HEK293 (cell line): ENCODE measurements around the gene KIAA1328.
A peak's percentile ranks its signal among the peaks of the same experiment; 100 is the strongest.

Experiments
- CTCF ChIA-PET: fragments of 350-600 bp; formaldehyde crosslinking; extraction: SDS; loops from one replicate; lab custom pipeline; 2021; ENCODE audit warnings: antibody characterized with exemption; lab: Yijun Ruan, JAX
- POLR2A ChIA-PET: fragments of 300-600 bp; formaldehyde crosslinking; extraction: SDS; loops from one replicate; lab custom pipeline; 2020; ENCODE audit warnings: antibody characterized with exemption, inconsistent platforms; lab: Yijun Ruan, JAX
- H3K27ac ChIP-seq: fragments of 200-500 bp; sonication (Bioruptor generic); 2 replicates; pipeline ENCODE4 v1.5.1; 2014; ENCODE audit warnings: low read depth, low read length, control low read depth, inconsistent platforms; ENCODE audit errors: extremely low read depth
- H3K36me3 ChIP-seq, 2 experiments: fragments of 200-500 bp in 1 of 2; sonication (Bioruptor generic) in 1 of 2; 1 replicate in 1 of 2; 2 replicates in 1 of 2; pipeline ENCODE4 v1.5.1; 2014 to 2017; ENCODE audit warnings: inconsistent platforms in 2 of 2, low read length in 2 of 2; ENCODE audit not compliant: control insufficient read depth in 2 of 2, insufficient read depth in 1 of 2
- H3K4me1 ChIP-seq: fragments of 200-500 bp; sonication (Bioruptor generic); 2 replicates; pipeline ENCODE4 v1.5.1; 2014; ENCODE audit warnings: mild to moderate bottlenecking, low read length, inconsistent platforms; ENCODE audit not compliant: control insufficient read depth, insufficient read depth
- H3K4me3 ChIP-seq: 2 replicates; pipeline ENCODE4 v1.5.1; 2011; ENCODE audit warnings: low read depth, mild to moderate bottlenecking, control low read depth, low read length, moderate library complexity
- H3K9me3 ChIP-seq: fragments of 200-500 bp; sonication (Bioruptor generic); 2 replicates; pipeline ENCODE4 v1.5.1; 2014; ENCODE audit warnings: low read depth, low read length, inconsistent platforms; ENCODE audit not compliant: control insufficient read depth, insufficient read depth
- EGR2 ChIP-seq: fragments of 450-650 bp; formaldehyde crosslinking; IDR thresholded peaks from 2 replicates; pipeline ENCODE4 v1.5.1; 2016; ENCODE audit warnings: low read depth, missing biosample characterization, missing genetic modification characterization
- HOXD13 ChIP-seq: sonication (generic); formaldehyde crosslinking; IDR thresholded peaks from 2 replicates; pipeline ENCODE4 v1.8.0; 2022; ENCODE audit warnings: missing genetic modification reagents, borderline replicate concordance
- MEIS1 ChIP-seq: sonication (generic); formaldehyde crosslinking; IDR thresholded peaks from 2 replicates; pipeline ENCODE4 v1.8.1; 2022; ENCODE audit warnings: missing genetic modification reagents, mild to moderate bottlenecking, borderline replicate concordance
- SALL2 ChIP-seq: fragments of 450-650 bp; formaldehyde crosslinking; IDR thresholded peaks from 2 replicates; pipeline ENCODE4 v1.5.0; 2017; ENCODE audit warnings: missing biosample characterization, mild to moderate bottlenecking, missing genetic modification characterization, borderline replicate concordance
- YY1 ChIP-seq: fragments of 450-650 bp; formaldehyde crosslinking; IDR thresholded peaks from 2 replicates; pipeline ENCODE4 v1.5.1; 2018; ENCODE audit warnings: missing biosample characterization, missing genetic modification characterization
- ZBTB49 ChIP-seq: fragments of 450-650 bp; formaldehyde crosslinking; IDR thresholded peaks from 2 replicates; pipeline ENCODE4 v1.5.1; 2016; ENCODE audit warnings: missing biosample characterization, missing genetic modification characterization, low read depth
- ZBTB7A ChIP-seq: fragments of 450-650 bp; formaldehyde crosslinking; IDR thresholded peaks from 2 replicates; pipeline ENCODE4 v1.5.1; 2016; ENCODE audit warnings: low read depth, missing biosample characterization, missing genetic modification characterization
- ZFHX2 ChIP-seq: fragments of 450-650 bp; formaldehyde crosslinking; conservative IDR thresholded peaks from 2 replicates; pipeline ENCODE4 v1.5.1; 2016; ENCODE audit warnings: missing biosample characterization, missing genetic modification characterization
- ZNF114 ChIP-seq: fragments of 450-650 bp; formaldehyde crosslinking; IDR thresholded peaks from 2 replicates; pipeline ENCODE4 v1.5.0; 2017; ENCODE audit warnings: missing biosample characterization, missing genetic modification characterization
- ZNF132 ChIP-seq: fragments of 450-650 bp; formaldehyde crosslinking; IDR thresholded peaks from 2 replicates; pipeline ENCODE4 v1.5.1; 2017; ENCODE audit warnings: missing biosample characterization, missing genetic modification characterization, borderline replicate concordance
- ZNF138 ChIP-seq: fragments of 450-650 bp; formaldehyde crosslinking; IDR thresholded peaks from 2 replicates; pipeline ENCODE4 v1.5.1; 2016; ENCODE audit warnings: missing biosample characterization, missing genetic modification characterization, borderline replicate concordance
- ZNF2 ChIP-seq: fragments of 450-650 bp; formaldehyde crosslinking; IDR thresholded peaks from 2 replicates; pipeline ENCODE4 v1.5.1; 2016; ENCODE audit warnings: missing biosample characterization, missing genetic modification characterization
- ZNF274 ChIP-seq, 2 experiments: fragments of 200-500 bp in 1 of 2; fragments of 450-650 bp in 1 of 2; sonication (Bioruptor generic) in 1 of 2; formaldehyde crosslinking in 1 of 2; IDR thresholded peaks; 2 replicates each; pipeline versions ENCODE4 v1.5.1 to v1.6.1; 2014 to 2016; ENCODE audit warnings: borderline replicate concordance in 1 of 2, inconsistent platforms in 1 of 2, low read length in 1 of 2, missing biosample characterization in 1 of 2, missing genetic modification characterization in 1 of 2
- ZNF280D ChIP-seq: fragments of 450-650 bp; formaldehyde crosslinking; IDR thresholded peaks from 2 replicates; pipeline ENCODE4 v1.5.1; 2016; ENCODE audit warnings: missing biosample characterization, missing genetic modification characterization
- ZNF341 ChIP-seq: fragments of 450-650 bp; formaldehyde crosslinking; IDR thresholded peaks from 2 replicates; pipeline ENCODE4; 2016; ENCODE audit warnings: low read depth, missing biosample characterization, missing genetic modification characterization
- ZNF362 ChIP-seq: fragments of 450-650 bp; formaldehyde crosslinking; IDR thresholded peaks from 2 replicates; pipeline ENCODE4 v1.5.1; 2016; ENCODE audit warnings: missing biosample characterization, missing genetic modification characterization
- ZNF366 ChIP-seq: fragments of 450-650 bp; formaldehyde crosslinking; conservative IDR thresholded peaks from 2 replicates; pipeline ENCODE4 v1.5.1; 2016; ENCODE audit warnings: missing biosample characterization, missing genetic modification characterization
- ZNF391 ChIP-seq: fragments of 450-650 bp; formaldehyde crosslinking; IDR thresholded peaks from 2 replicates; pipeline ENCODE4 v1.5.1; 2016; ENCODE audit warnings: low read depth, missing biosample characterization, missing genetic modification characterization, borderline replicate concordance
- ZNF501 ChIP-seq: fragments of 450-650 bp; formaldehyde crosslinking; IDR thresholded peaks from 2 replicates; pipeline ENCODE4 v1.5.1; 2016; ENCODE audit warnings: missing biosample characterization, missing genetic modification characterization
- ZNF514 ChIP-seq: fragments of 450-650 bp; formaldehyde crosslinking; IDR thresholded peaks from 2 replicates; pipeline ENCODE4 v1.5.1; 2016; ENCODE audit warnings: missing biosample characterization, missing genetic modification characterization
- ZNF548 ChIP-seq: fragments of 450-650 bp; formaldehyde crosslinking; IDR thresholded peaks from 2 replicates; pipeline ENCODE4 v1.5.1; 2016; ENCODE audit warnings: missing biosample characterization, missing genetic modification characterization
- ZNF629 ChIP-seq: fragments of 450-650 bp; formaldehyde crosslinking; IDR thresholded peaks from 2 replicates; pipeline ENCODE4 v1.5.1; 2017; ENCODE audit warnings: missing biosample characterization, missing genetic modification characterization
- ZNF677 ChIP-seq: fragments of 450-650 bp; IDR thresholded peaks from 2 replicates; pipeline ENCODE4 v1.5.0; 2018; ENCODE audit warnings: missing biosample characterization, mild to moderate bottlenecking, missing genetic modification characterization, moderate library complexity
- ZNF704 ChIP-seq: fragments of 450-650 bp; formaldehyde crosslinking; IDR thresholded peaks from 2 replicates; pipeline ENCODE4 v1.5.1; 2016; ENCODE audit warnings: missing biosample characterization, missing genetic modification characterization
- ZNF747 ChIP-seq: fragments of 450-650 bp; formaldehyde crosslinking; IDR thresholded peaks from 2 replicates; pipeline ENCODE4 v1.5.1; 2016; ENCODE audit warnings: missing biosample characterization, missing genetic modification characterization
- ZNF785 ChIP-seq: fragments of 450-650 bp; formaldehyde crosslinking; IDR thresholded peaks from 2 replicates; pipeline ENCODE4 v1.5.1; 2016; ENCODE audit warnings: missing biosample characterization, missing genetic modification characterization

KIAA1328 gene

GRCh38 chr18:37235583-37235982, 406.7 kb downstream of the KIAA1328 start (continued):
- TF ChIP-seq ZBTB49 (tag by site-specific recombination) (no peak), ZNF280D (tag by site-specific recombination) (no peak), ZNF114 (tag by site-specific recombination) (no peak), HOXD13 (CRISPR knock-in tag) (no peak), ZBTB7A (tag by site-specific recombination) (no peak), MEIS1 (CRISPR knock-in tag) (no peak), ZNF747 (tag by site-specific recombination) (no peak), ZNF341 (tag by site-specific recombination) (no peak), ZNF132 (tag by site-specific recombination) (no peak), ZNF362 (tag by site-specific recombination) (no peak)

GRCh38 chr18:37238282-37239108, 409.6 kb downstream of the KIAA1328 start:
- TF ChIP-seq EGR2 (tag by site-specific recombination) (peak; percentile 61), ZFHX2 (tag by site-specific recombination) (peak; percentile 77), ZNF548 (no peak), ZNF2 (tag by site-specific recombination) (no peak), ZNF514 (tag by site-specific recombination) (no peak)
- Histone ChIP-seq H3K9me3 (no peaks in the 10 kb centered on the region), H3K36me3 (no peaks in the 10 kb centered on the region), H3K4me1 (no peaks in the 10 kb centered on the region), H3K27ac (no peak overlapping the region), H3K4me3 (no peak overlapping the region)
- ChIA-PET POLR2A (no interaction called here), CTCF (interaction anchor here (0.6 to 1.1 kb wide), 3 partner anchors 11 to 521 kb away, joined by 3 read pairs; no protein-coding TSS in a partner anchor)

GRCh38 chr18:37242091-37242490, 413.2 kb downstream of the KIAA1328 start:
- H3K9me3 ChIP-seq: no peaks in the 10 kb centered on the region
- ChIA-PET CTCF (no interaction called here), POLR2A (no interaction called here)
- no peaks in the 10 kb centered on the region for H3K36me3 ChIP-seq
- H3K4me1 ChIP-seq: no peaks in the 10 kb centered on the region
- no peak overlapping the region for H3K27ac ChIP-seq
- no peak overlapping the region for H3K4me3 ChIP-seq
- TF ChIP-seq ZNF501 (no peak), YY1 (tag by site-specific recombination) (no peak), ZNF391 (tag by site-specific recombination) (no peak), ZNF629 (no peak), ZNF366 (tag by site-specific recombination) (no peak), ZNF785 (tag by site-specific recombination) (no peak), ZNF677 (tag by site-specific recombination) (no peak), SALL2 (tag by site-specific recombination) (no peak), ZNF704 (tag by site-specific recombination) (no peak), ZNF274 (IDR thresholded peaks at IDR 0.05; ENCODE audit: low read length) (no peak), ZNF274 (tag by site-specific recombination; IDR thresholded peaks at IDR 0.05; ENCODE audit: borderline replicate concordance) (no peak), ZNF138 (tag by site-specific recombination) (no peak), ZNF747 (tag by site-specific recombination) (no peak)
